AG09319 (cell line): ENCODE measurements around the gene LEF1.
"Not testable (repeated sequence)": the region's sequence is repeated elsewhere in the genome, so short reads cannot be mapped to it uniquely, and the experiment has no call there.

Source experiments
- DNase-seq: peaks from one replicate; pipeline ENCODE4 v3.0.0-alpha.2; 2010; ENCODE audit warnings: low read depth; ENCODE audit errors: extremely low read depth
- CTCF ChIP-seq: IDR thresholded peaks from 2 replicates; pipeline ENCODE4 v1.5.1; 2011; ENCODE audit warnings: low read depth, mild to moderate bottlenecking, inconsistent platforms, low read length, moderate library complexity

Gene LEF1

GRCh38 chr4:108024085-108024877 lies 144.5 kb downstream of the LEF1 start:
- no peak for TF ChIP-seq CTCF
- DNase-seq = no peak

- TF ChIP-seq CTCF = no peak
- no peak for DNase-seq
These were observed 149.9 kb downstream of the LEF1 start for GRCh38 chr4:108018884-108019187.

- peak; percentile 44 for DNase-seq
- peak; percentile 83 for TF ChIP-seq CTCF
These were observed 150.5 kb downstream of the LEF1 start for GRCh38 chr4:108018040-108018883.

GRCh38 chr4:108013955-108014354 lies 154.8 kb downstream of the LEF1 start:
- no peak for DNase-seq
- TF ChIP-seq CTCF = no peak

- no peak for TF ChIP-seq CTCF
- DNase-seq = no peak
These were observed 155.4 kb downstream of the LEF1 start for GRCh38 chr4:108013327-108013726.

- not testable (repeated sequence) for DNase-seq
These were observed 156.3 kb downstream of the LEF1 start for GRCh38 chr4:108012382-108012781.

DNA sequence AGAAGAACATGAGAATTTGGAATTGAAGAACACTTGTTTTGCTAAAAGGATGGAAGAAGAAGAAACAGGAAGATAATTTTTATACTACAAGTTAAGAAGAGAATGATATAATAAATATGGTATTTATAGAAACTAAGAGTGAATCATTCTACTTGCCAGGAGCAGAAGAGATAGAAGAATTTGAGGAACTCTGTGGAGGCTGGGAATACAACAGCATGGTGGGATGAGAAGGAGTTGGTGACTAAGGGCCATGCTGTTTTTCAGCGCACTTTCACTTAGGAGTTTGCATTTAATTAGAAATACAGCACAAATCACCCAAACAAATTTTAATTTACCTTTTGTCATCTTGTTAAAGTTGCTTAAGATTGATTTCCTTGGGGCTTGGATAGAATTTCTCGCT lies 158.6 kb downstream of the LEF1 start:
- TF ChIP-seq CTCF = no peak
- no peak for DNase-seq
